HEK293 (cell line): Measurements from ENCODE around the gene KIF11.

Experiments used
- BCL11A ChIP-seq: fragments of 450-650 bp; formaldehyde crosslinking; IDR thresholded peaks from 2 replicates; pipeline ENCODE4 v1.5.1; 2016; ENCODE audit warnings: low read depth, missing biosample characterization, missing genetic modification characterization
- GLI2 ChIP-seq: fragments of 450-650 bp; formaldehyde crosslinking; IDR thresholded peaks from 2 replicates; pipeline ENCODE4; 2017; ENCODE audit warnings: missing biosample characterization, missing genetic modification characterization, low read depth, borderline replicate concordance
- KLF1 ChIP-seq: fragments of 450-650 bp; formaldehyde crosslinking; IDR thresholded peaks from 2 replicates; pipeline ENCODE4 v1.5.1; 2016; ENCODE audit warnings: missing biosample characterization, missing genetic modification characterization
- KLF9 ChIP-seq: fragments of 450-650 bp; formaldehyde crosslinking; IDR thresholded peaks from 2 replicates; pipeline ENCODE4 v1.5.1; 2016; ENCODE audit warnings: missing biosample characterization, missing genetic modification characterization, low read depth
- MZF1 ChIP-seq: fragments of 450-650 bp; formaldehyde crosslinking; IDR thresholded peaks from 2 replicates; pipeline ENCODE4 v1.5.1; 2017; ENCODE audit warnings: missing biosample characterization, missing genetic modification characterization, borderline replicate concordance
- SP2 ChIP-seq: fragments of 450-650 bp; formaldehyde crosslinking; IDR thresholded peaks from 2 replicates; pipeline ENCODE4 v1.5.1; 2016; ENCODE audit warnings: missing biosample characterization, missing genetic modification characterization
- ZBTB1 ChIP-seq: fragments of 450-650 bp; formaldehyde crosslinking; IDR thresholded peaks from 2 replicates; pipeline ENCODE4 v1.5.1; 2016; ENCODE audit warnings: missing biosample characterization, missing genetic modification characterization
- ZBTB21 ChIP-seq: fragments of 450-650 bp; formaldehyde crosslinking; IDR thresholded peaks from 2 replicates; pipeline ENCODE4 v1.5.1; 2017; ENCODE audit warnings: missing biosample characterization, missing genetic modification characterization
- ZBTB26 ChIP-seq: fragments of 450-650 bp; formaldehyde crosslinking; optimal IDR thresholded peaks from 2 replicates; pipeline ENCODE3; 2016; ENCODE audit warnings: missing biosample characterization, mild to moderate bottlenecking, missing genetic modification characterization
- ZBTB48 ChIP-seq: fragments of 450-650 bp; formaldehyde crosslinking; IDR thresholded peaks from 2 replicates; pipeline ENCODE4 v1.5.1; 2016; ENCODE audit warnings: missing biosample characterization, missing genetic modification characterization
- ZBTB6 ChIP-seq: fragments of 450-650 bp; formaldehyde crosslinking; IDR thresholded peaks from 2 replicates; pipeline ENCODE4 v1.5.1; 2017; ENCODE audit warnings: missing biosample characterization, missing genetic modification characterization
- ZNF10 ChIP-seq: fragments of 450-650 bp; formaldehyde crosslinking; IDR thresholded peaks from 2 replicates; pipeline ENCODE4 v1.5.1; 2017; ENCODE audit warnings: missing biosample characterization, missing genetic modification characterization
- ZNF138 ChIP-seq: fragments of 450-650 bp; formaldehyde crosslinking; IDR thresholded peaks from 2 replicates; pipeline ENCODE4 v1.5.1; 2016; ENCODE audit warnings: missing biosample characterization, missing genetic modification characterization, borderline replicate concordance
- ZNF148 ChIP-seq: fragments of 450-650 bp; formaldehyde crosslinking; IDR thresholded peaks from 2 replicates; pipeline ENCODE4 v1.5.0; 2017; ENCODE audit warnings: missing biosample characterization, missing genetic modification characterization, borderline replicate concordance
- ZNF175 ChIP-seq: fragments of 450-650 bp; formaldehyde crosslinking; IDR thresholded peaks from 2 replicates; pipeline ENCODE4 v1.5.1; 2016; ENCODE audit warnings: missing biosample characterization, missing genetic modification characterization
- ZNF19 ChIP-seq: fragments of 450-650 bp; formaldehyde crosslinking; IDR thresholded peaks from 2 replicates; pipeline ENCODE4; 2016; ENCODE audit warnings: missing biosample characterization, missing genetic modification characterization, low read depth
- ZNF280C ChIP-seq: fragments of 450-650 bp; formaldehyde crosslinking; IDR thresholded peaks from 2 replicates; pipeline ENCODE4 v1.5.1; 2016; ENCODE audit warnings: missing biosample characterization, missing genetic modification characterization
- ZNF324 ChIP-seq: fragments of 450-650 bp; formaldehyde crosslinking; IDR thresholded peaks from 2 replicates; pipeline ENCODE4 v1.5.1; 2016; ENCODE audit warnings: missing biosample characterization, missing genetic modification characterization
- ZNF341 ChIP-seq: fragments of 450-650 bp; formaldehyde crosslinking; IDR thresholded peaks from 2 replicates; pipeline ENCODE4; 2016; ENCODE audit warnings: low read depth, missing biosample characterization, missing genetic modification characterization
- ZNF423 ChIP-seq: fragments of 450-650 bp; formaldehyde crosslinking; IDR thresholded peaks from 2 replicates; pipeline ENCODE4 v1.5.1; 2016; ENCODE audit warnings: missing biosample characterization, missing genetic modification characterization
- ZNF48 ChIP-seq: fragments of 450-650 bp; formaldehyde crosslinking; IDR thresholded peaks from 2 replicates; pipeline ENCODE4 v1.5.1; 2016; ENCODE audit warnings: missing biosample characterization, missing genetic modification characterization
- ZNF488 ChIP-seq: fragments of 450-650 bp; formaldehyde crosslinking; IDR thresholded peaks from 2 replicates; pipeline ENCODE4 v1.5.1; 2016; ENCODE audit warnings: missing biosample characterization, missing genetic modification characterization
- ZNF501 ChIP-seq: fragments of 450-650 bp; formaldehyde crosslinking; IDR thresholded peaks from 2 replicates; pipeline ENCODE4 v1.5.1; 2016; ENCODE audit warnings: missing biosample characterization, missing genetic modification characterization
- ZNF514 ChIP-seq: fragments of 450-650 bp; formaldehyde crosslinking; IDR thresholded peaks from 2 replicates; pipeline ENCODE4 v1.5.1; 2016; ENCODE audit warnings: missing biosample characterization, missing genetic modification characterization
- ZNF529 ChIP-seq: fragments of 450-650 bp; formaldehyde crosslinking; IDR thresholded peaks from 2 replicates; pipeline ENCODE4 v1.5.1; 2017; ENCODE audit warnings: missing genetic modification characterization, missing biosample characterization; ENCODE audit not compliant: insufficient replicate concordance
- ZNF560 ChIP-seq: fragments of 450-650 bp; formaldehyde crosslinking; IDR thresholded peaks from 2 replicates; pipeline ENCODE4 v1.5.1; 2017; ENCODE audit warnings: missing biosample characterization, missing genetic modification characterization, borderline replicate concordance
- ZNF571 ChIP-seq: fragments of 450-650 bp; formaldehyde crosslinking; IDR thresholded peaks from 2 replicates; pipeline ENCODE4 v1.5.0; 2017; ENCODE audit warnings: missing biosample characterization, missing genetic modification characterization
- ZNF596 ChIP-seq: fragments of 450-650 bp; IDR thresholded peaks from 2 replicates; pipeline ENCODE4 v1.5.0; 2018; ENCODE audit warnings: missing biosample characterization, mild to moderate bottlenecking, missing genetic modification characterization, moderate library complexity
- ZNF626 ChIP-seq: fragments of 450-650 bp; sonication (Bioruptor Pico); formaldehyde crosslinking; IDR thresholded peaks from 2 replicates; pipeline ENCODE4 v1.5.1; 2018; ENCODE audit warnings: missing biosample characterization, missing genetic modification characterization, inconsistent platforms
- ZNF654 ChIP-seq: fragments of 450-650 bp; formaldehyde crosslinking; IDR thresholded peaks from 2 replicates; pipeline ENCODE4 v1.5.1; 2016; ENCODE audit warnings: low read depth, missing biosample characterization, missing genetic modification characterization
- ZNF777 ChIP-seq: fragments of 450-650 bp; formaldehyde crosslinking; IDR thresholded peaks from 2 replicates; pipeline ENCODE4 v1.5.1; 2017; ENCODE audit warnings: missing biosample characterization, missing genetic modification characterization, borderline replicate concordance
- ZNF837 ChIP-seq: fragments of 450-650 bp; formaldehyde crosslinking; IDR thresholded peaks from 2 replicates; pipeline ENCODE4 v1.5.1; 2016; ENCODE audit warnings: missing biosample characterization, missing genetic modification characterization
- ZSCAN16 ChIP-seq: fragments of 450-650 bp; formaldehyde crosslinking; IDR thresholded peaks from 2 replicates; pipeline ENCODE4 v1.5.1; 2016; ENCODE audit warnings: missing biosample characterization, missing genetic modification characterization
- ZSCAN30 ChIP-seq: fragments of 450-650 bp; IDR thresholded peaks from 2 replicates; pipeline ENCODE4 v1.5.1; 2018; ENCODE audit warnings: missing biosample characterization, mild to moderate bottlenecking, missing genetic modification characterization, moderate library complexity

The KIF11 gene

GRCh38 chr10:92591550-92592022, 1.3 kb upstream of the KIF11 start (continued):
- TF ChIP-seq ZNF777 (tag by site-specific recombination): no peak
- TF ChIP-seq ZNF19: no peak
- TF ChIP-seq ZNF10: no peak
- peak; percentile 24; the same call in 1 of the 2 replicates for TF ChIP-seq KLF1 (tag by site-specific recombination)
- TF ChIP-seq ZNF138 (tag by site-specific recombination): no peak
- no peak for TF ChIP-seq ZNF148 (tag by site-specific recombination)
- no peak for TF ChIP-seq ZNF48 (tag by site-specific recombination)
- TF ChIP-seq ZNF529: no peak
- TF ChIP-seq ZNF324 (tag by site-specific recombination): no peak
- TF ChIP-seq KLF9: no peak
- no peak for TF ChIP-seq ZNF654 (tag by site-specific recombination)
- peak; percentile 54; the same call in 1 of the 2 replicates for TF ChIP-seq ZNF501 (tag by site-specific recombination)
- no peak for TF ChIP-seq ZNF175 (tag by site-specific recombination)
- TF ChIP-seq MZF1 (tag by site-specific recombination): no peak
- peak; percentile 83 for TF ChIP-seq ZBTB21 (tag by site-specific recombination)
- no peak for TF ChIP-seq ZNF514 (tag by site-specific recombination)
- no peak for TF ChIP-seq ZBTB48 (tag by site-specific recombination)
- peak; percentile 87 for TF ChIP-seq ZBTB26 (tag by site-specific recombination)
- TF ChIP-seq ZNF423 (tag by site-specific recombination): 0 out of 2 replicates have a peak, but pooled peaks have one; percentile 19
- TF ChIP-seq ZNF596 (tag by site-specific recombination): peak; percentile 80
- TF ChIP-seq ZNF560 (tag by site-specific recombination): no peak
- no peak for TF ChIP-seq ZBTB1
- TF ChIP-seq ZNF626 (tag by site-specific recombination): no peak
- no peak for TF ChIP-seq GLI2 (tag by site-specific recombination)
- TF ChIP-seq ZSCAN16: no peak
- no peak for TF ChIP-seq ZNF280C (tag by site-specific recombination)
- TF ChIP-seq ZNF571 (tag by site-specific recombination): no peak
- no peak for TF ChIP-seq ZBTB6 (tag by site-specific recombination)
- 0 out of 2 replicates have a peak, but pooled peaks have one; percentile 45 for TF ChIP-seq BCL11A (tag by site-specific recombination)
- TF ChIP-seq ZNF488: no peak
- TF ChIP-seq ZNF341 (tag by site-specific recombination): no peak; the same call in 1 of the 2 replicates
- no peak for TF ChIP-seq ZNF837 (tag by site-specific recombination)
- peak; percentile 70 for TF ChIP-seq SP2 (tag by site-specific recombination)
- peak; percentile 85 for TF ChIP-seq ZSCAN30
